GM18519 (cell line): ENCODE results near the gene ZNHIT3.
A peak's percentile ranks its signal among the peaks of the same experiment; 100 is the strongest.

Experiments
- ATAC-seq: cut with Tn5 transposase; IDR thresholded peaks from one replicate; pipeline ENCODE4 v1.9.1; 2021; ENCODE audit warnings: mild to moderate bottlenecking, moderate library complexity; ENCODE audit not compliant: unreplicated experiment, low FRiP score

The ZNHIT3 gene

DNA sequence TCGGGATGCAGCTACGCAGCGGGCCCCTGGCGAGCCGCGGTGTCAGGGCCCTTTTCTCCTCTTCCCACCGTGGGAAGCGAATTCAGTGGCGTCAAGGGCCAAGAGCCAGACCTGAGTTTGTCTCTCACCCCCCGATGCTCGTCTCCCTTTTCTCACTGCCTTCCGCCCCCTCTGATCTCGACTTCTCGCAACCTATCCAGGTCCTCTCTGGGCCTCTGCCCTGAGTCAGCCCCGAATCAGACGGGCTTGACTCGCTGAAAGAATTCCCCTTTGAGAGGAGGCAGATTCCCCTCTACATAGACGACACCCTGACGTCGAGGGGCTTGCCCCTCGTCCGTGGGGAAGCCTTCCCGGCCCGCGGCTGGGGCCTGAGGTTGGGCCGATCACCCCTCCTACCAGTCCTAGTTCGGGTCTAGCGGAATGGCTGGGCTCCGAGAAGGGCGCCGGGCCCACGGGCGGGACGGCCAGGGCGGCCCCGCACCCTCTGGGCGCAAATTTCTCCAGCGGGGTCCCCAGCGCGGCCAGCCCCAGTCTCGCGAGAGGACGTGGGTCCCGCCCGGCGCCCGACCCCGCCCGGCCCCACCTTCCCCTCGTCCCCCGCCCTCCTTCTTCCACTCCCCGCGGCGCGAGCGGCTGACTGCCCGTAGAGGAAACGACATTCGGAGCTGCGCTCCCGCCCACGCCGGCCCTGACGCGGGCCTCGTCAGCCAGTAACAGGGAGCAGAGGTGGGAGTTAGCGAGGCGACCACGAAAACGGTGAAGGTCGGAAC, 58.0 kb downstream of the ZNHIT3 start, which contains the start of gene GGNBP2:
GGNBP2 (plus strand) TSS at position 613 of the 770 bp plus-strand sequence. CDS start 806 bp downstream, outside the sequence.
- peak; percentile 36 for ATAC-seq

DNA sequence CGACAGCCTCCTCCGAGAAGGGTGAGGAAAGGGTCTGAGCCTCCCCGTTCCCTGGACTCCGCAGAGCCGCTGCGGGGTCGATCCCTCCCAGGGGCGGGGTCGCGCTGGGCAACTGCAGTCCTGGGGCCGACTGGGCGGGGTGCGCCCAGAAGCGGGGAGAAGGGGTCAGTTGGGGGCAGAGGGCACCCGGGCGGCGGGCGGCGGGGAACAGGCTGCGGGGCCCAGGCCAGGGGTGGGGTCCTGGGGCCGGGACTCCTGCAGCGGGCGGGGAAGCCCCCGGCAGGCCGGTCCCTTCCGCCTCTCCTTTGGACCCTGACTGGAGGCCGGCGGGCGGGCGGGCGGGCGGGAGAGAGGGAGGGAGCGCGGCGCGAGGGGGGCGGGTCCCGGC, 58.6 kb downstream of the ZNHIT3 start:
- no peak for ATAC-seq
